Panc1 (cell line): ENCODE results near the gene EPHA3.

ENCODE experiments used
- POLR2AphosphoS5 ChIP-seq: IDR thresholded peaks from 2 replicates; pipeline ENCODE4 v1.6.1; 2012; ENCODE audit warnings: mild to moderate bottlenecking, low read depth, low read length, moderate library complexity
- REST ChIP-seq, 2 experiments: IDR thresholded peaks; 2 replicates each; pipeline ENCODE4 v1.6.1; 2011 to 2012; ENCODE audit warnings: low read depth in 2 of 2, control low read depth in 1 of 2, low read length in 1 of 2, mild to moderate bottlenecking in 1 of 2, moderate library complexity in 1 of 2; ENCODE audit not compliant: insufficient read depth in 1 of 2
- SIN3A ChIP-seq: IDR thresholded peaks from 2 replicates; pipeline ENCODE4 v1.6.1; 2012; ENCODE audit warnings: low read depth, mild to moderate bottlenecking, low read length, moderate library complexity, borderline replicate concordance; ENCODE audit not compliant: insufficient read depth
- TF ChIP-seq, protein P1 (sequence below): fragments of 450-650 bp; IDR thresholded peaks from 2 replicates; pipeline ENCODE4 v1.5.1; 2017; ENCODE audit warnings: mild to moderate bottlenecking

DNA sequence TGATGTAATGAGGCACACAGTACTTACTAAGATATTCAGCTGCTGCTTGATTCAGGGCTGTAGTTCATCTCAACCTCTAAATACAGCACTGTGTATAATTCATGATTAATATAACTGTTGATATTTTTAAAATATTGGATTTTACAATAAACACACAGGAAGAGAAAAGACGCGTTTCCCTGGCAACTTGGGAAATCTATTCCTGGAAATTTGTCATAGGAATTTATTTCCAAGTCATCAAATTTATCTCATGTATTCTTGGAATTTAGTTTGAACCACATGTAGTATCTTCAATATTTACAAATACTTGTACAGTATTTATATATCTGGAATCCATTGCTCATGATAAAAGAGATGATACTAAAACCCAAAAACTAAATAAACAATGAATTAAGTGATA lies 30.6 kb downstream of the EPHA3 start:
- TF ChIP-seq, protein P1, sequence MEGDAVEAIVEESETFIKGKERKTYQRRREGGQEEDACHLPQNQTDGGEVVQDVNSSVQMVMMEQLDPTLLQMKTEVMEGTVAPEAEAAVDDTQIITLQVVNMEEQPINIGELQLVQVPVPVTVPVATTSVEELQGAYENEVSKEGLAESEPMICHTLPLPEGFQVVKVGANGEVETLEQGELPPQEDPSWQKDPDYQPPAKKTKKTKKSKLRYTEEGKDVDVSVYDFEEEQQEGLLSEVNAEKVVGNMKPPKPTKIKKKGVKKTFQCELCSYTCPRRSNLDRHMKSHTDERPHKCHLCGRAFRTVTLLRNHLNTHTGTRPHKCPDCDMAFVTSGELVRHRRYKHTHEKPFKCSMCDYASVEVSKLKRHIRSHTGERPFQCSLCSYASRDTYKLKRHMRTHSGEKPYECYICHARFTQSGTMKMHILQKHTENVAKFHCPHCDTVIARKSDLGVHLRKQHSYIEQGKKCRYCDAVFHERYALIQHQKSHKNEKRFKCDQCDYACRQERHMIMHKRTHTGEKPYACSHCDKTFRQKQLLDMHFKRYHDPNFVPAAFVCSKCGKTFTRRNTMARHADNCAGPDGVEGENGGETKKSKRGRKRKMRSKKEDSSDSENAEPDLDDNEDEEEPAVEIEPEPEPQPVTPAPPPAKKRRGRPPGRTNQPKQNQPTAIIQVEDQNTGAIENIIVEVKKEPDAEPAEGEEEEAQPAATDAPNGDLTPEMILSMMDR: no peak
- TF ChIP-seq REST (IDR thresholded peaks at IDR 0.05; ENCODE audit: insufficient read depth in 1 of 2, low read depth in 2 of 2, low read length in 1 of 2) (no peak), SIN3A (no peak), POLR2AphosphoS5 (no peak)
